NCI-H2029 (cell line): Measurements from ENCODE around the gene RIC8B.
"Not testable (repeated sequence)": the region's sequence is repeated elsewhere in the genome, so short reads cannot be mapped to it uniquely, and the experiment has no call there.

Experiments used
- DNase-seq: peaks from one replicate; lab custom pipeline; 2025; lab: John Stamatoyannopoulos, UW

RIC8B gene

DNA sequence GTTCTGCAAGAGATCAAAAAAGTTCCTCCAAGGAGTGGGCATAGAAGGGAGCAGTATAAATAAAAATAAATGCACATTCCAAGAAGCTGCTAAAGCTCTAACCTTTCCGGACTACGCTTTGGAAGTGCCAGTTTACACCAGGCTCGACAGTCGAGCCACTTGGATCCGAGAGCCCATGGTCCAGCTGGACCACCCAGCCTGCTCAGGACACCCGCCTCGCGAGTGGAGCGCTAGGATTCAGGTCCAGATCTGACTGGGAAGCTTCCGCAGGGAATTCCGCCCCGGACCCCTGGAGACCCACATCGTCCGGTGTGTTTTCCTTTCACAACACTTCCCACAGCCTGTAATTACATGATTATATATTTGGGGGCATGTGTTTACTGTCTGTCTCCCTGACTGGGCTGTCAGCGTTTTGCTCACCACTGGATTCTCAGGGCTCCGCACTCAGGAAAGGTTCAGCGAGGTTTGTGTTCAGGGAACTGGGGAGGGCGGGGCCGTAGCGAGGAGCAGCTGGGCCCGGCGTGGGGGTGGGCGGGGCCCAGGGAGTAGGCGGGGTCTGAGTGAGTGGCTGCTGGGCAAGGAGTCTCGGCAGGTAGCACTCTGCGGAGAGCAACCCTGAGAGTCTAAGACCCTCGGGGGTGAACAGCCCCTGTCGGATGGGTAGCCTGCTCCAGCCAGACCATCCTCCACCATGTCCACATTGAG is 128.9 kb downstream of the RIC8B start:
- DNase-seq = peak; percentile 65

DNA sequence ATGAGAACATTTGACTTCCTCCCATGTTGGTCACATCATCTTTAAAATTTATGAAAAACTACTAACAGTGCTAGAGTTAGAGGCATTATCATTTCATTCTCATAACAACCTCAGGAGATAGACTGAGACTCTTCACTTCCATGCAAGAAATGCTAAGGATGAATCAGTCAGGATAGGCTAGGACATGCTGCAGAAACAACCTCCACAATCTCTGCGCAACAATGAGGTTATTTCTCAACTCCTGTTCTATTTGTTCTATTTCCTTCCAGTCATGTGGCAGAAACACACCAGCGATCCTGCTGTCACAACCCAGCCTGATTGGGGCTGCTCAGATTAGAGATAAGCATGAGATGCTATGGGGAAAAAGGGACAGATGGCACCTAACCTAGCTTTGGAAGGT is 132.2 kb downstream of the RIC8B start:
- DNase-seq = no peak

DNA sequence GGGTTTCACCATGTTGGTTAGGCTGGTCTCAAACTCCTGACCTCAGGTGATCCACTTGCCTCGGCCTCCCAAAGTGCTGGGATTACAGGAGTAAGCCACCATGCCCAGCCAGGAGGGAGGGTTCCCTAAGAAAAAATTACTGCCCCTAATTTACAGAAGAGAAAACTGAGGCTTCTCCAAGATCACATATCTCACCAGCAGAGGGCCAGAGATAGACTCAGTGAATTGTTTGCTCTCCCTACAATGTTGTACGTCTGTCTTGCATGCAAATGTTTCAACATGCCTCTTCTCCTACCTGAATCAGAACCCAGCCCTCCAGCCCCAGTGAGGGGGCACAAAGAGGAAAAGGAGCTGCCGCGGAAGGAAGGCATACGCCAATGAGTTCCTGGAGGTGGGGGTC is 132.9 kb downstream of the RIC8B start:
- DNase-seq = no peak

DNA sequence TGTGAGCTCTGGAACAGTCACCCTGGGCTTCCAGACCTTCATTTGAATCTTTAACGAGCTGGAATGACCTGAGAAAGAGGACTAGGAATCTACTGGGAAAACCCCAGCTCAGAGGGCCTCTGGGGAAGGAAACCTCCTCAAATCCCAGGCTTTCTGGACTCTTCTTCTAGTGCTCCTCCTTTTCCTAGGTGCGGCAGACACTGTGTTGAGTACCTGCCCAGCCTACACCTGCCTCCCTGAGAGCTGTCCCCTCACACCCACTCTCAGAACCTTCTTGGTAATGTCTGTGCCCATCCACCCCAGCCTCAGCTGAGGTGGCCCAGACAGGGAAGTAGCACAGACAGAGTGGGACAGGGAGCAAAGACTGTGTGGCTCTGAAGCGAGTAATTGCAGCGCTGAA is 133.4 kb downstream of the RIC8B start:
- no peak for DNase-seq

DNA sequence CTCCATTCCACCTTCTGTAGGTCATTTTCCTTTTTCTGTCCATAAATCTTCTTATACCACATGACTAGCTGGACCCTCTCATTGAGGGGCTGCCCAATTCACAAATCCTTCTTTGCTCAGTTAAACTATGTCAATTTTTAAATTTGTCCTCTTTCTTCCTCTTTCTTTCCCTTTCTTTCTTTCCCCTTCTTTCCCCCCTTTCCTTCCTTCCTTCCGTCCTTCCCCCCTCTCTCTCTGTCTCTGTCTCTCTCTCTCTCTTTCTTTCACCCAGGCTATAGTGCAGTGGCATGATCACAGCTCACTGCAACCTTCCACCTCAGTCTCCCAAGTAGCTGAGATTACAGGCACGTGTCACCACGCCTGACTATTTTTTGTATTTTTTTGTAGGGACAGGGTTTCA is 134.1 kb downstream of the RIC8B start:
- no peak for DNase-seq

DNA sequence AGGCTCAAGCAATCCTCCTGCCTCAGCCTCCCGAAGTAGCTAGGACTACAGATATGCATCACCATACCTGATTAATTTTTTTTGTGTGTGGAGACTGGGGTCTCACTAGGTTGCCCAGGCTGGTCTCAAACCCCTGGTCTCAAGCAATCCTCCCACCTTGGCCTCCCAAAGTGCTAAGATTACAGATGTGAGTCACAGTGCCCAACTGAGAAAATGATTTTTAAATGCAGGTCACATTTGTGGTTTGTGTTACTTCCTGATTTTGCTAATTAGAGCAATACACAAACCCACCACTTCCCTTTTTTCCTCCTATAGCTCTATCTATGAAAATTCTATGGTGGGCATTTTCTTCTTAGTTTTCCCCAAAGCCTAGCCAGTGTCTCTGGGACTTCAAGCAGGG is 135.7 kb downstream of the RIC8B start:
- DNase-seq = no peak

DNA sequence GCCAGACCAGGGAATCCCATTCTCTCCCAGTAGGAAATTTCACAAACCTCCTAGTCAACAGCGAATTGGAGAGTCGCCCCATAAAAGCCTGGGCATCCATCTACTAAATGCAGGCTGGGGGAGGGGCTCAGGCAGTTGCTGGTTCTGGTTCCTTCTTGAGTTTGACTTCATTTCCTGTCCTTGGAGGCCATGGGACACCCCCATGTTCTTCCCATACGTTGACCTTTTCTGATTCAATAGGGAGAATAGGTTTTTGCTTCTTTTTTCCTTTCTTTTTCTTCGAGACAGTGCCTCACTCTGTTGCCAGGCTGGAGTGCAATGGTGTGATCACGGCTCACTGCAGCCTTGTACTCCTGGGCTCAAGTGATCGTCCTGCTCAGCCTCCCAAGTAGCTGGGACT is 137.1 kb downstream of the RIC8B start:
- no peak for DNase-seq

DNA sequence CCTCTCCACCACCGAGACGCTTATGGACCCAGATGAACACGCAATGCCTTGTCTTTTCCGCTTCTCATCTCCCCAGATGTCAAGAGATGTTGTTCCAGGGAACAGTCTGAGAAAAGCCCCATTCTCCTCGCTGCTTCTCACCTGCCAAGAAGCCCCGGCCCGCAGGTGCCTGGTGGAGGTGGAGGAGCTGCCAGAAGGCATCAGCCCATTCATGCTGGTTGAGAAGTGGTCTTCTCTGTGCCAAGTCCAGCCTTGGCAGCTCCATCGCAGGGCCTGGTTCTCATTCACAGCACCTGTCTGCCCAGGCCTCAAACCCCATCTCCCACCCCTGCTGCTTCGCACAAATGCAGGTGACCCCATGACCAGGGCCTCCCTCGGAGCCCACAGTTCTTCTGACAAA is 139.0 kb downstream of the RIC8B start:
- DNase-seq = no peak

DNA sequence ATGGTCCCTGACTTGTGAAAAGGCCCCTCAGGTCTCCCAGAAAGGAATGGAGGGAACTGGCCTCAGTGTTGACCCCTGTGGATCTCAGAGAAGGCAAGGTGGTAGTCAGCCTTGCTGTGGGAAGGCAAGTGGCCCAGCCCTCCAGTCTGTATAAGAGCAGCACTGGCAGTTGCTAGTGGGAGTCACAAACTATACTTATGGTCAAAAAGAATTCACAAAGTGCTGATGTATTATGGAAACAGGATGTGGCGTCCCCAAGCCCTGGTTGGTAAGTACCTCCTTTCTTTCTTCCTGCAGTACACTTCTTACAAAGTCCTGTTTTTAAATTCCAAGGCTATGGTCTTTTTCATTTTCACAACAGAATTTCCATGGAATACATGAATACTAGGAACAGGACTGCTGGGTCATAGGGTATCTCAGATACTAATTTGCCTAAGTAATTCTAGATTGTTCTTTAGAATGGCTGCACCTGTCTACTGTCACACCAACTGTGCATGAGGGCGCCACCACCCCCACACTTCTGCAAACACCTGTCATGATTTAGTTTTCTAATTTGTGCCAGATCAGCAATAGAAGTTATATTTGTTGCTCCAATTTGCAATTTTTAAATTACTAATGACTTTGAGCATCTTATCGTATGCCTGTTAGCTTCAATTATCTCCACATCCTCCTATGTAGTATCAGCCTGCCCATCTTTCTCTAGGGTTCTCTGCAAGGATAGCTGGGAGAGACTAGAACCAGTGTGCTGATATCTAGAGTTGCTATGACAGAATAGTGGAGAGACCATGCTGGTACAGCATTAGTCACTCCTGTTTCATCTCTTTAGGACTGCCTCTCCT is 140.5 kb downstream of the RIC8B start:
- DNase-seq = no peak

DNA sequence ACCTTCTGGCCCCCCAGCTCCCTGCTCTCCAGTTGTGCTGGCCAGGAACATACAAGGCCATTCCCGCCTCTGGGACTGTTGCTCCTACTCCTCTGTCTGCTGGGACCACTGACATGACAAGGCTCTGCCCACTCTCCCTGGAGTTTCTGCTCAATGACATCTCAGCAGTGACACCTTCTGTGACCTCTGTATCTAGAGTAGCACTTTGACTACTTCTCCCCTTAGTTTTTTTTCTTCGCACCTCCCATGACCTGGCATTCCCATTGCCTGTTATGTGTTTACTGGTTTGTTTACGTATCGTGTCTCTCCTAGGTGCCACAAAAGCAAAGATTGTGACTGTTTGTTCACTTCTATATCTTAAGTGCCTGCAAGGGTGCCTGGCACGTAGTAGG is 141.1 kb downstream of the RIC8B start:
- DNase-seq = no peak

DNA sequence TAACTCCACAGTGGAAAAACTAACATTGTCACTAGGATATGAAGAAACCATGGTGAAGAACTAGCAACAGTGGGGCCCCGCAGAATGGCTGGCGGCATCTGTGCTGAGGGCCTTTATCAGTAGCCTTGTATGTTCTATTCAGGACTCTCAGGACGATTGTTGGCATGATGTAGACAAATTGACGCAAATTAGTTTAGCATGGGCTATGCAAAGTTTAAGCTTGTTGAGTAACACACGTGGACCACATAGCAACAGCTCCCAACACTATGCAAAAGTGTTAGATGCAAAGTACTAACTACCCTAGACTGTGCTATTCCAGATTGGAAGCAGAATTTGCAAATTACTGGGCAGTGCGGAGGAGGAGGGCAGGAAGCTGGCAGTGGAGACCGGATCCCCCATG is 143.0 kb downstream of the RIC8B start:
- no peak for DNase-seq

DNA sequence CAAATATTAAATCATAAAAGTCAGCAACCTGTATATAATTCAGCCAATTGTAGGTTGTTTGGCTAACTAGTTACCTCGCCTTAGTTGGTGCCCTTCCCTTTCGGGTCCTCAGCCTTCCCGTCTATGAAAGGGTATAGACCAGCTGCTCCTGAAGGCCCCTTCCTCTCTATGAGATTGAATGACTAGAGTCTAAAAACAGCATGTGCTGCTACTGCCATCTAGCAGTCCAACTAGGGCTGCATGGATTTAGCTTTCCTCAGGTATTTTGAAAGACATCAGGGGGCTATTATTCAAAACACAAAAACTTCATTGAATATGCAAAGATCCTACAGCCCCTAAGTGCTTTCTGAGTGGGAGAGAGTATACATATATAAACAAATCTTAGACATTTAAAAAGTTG is 144.3 kb downstream of the RIC8B start:
- DNase-seq = peak; percentile 29

DNA sequence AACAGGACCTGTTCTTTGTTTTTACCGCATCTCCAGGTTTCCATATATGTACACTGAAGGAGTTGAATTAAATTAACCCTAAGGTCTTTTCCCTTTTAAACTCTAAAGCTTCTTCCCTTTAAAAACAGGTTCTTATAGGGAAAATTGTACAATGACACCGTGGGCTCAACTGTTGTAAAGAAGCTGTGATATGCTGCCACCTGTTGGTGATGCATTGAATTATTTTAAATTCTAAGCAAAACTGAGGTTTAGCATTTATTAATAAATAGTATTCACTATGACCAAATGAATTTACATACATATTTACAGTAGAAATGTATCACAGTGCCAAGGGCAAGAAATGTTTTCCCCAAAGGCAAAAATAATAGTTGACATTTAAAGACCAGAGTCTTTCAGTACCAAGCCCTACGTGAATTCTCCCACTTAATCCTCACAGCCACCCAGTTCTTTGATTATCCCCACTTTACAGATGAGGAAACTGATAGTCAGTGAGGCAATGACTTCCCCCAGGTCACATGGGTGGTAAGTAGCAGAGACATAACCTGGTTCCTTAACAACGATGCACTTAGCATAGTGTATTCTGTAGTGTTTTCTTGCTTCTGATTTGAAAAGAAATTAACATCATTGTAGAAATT is 145.5 kb downstream of the RIC8B start:
- DNase-seq = peak; percentile 52

DNA sequence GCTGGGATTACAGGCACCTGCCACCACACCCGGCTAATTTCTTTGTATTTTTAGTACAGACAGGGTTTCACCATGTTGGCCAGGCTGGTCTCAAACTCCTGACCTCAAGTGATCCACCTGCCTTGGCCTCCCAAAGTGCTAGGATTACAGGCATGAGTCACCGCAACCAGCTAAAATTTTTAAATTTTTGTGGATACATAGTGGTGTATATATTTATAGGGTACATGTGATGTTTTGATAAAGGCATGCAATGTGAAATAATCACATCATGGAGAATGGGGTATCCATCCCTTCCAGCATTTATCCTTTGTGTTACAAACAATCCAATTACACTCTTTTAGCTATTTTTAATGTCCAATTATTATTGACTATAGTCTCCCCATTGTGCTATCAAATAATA is 147.5 kb downstream of the RIC8B start:
- not testable (repeated sequence) for DNase-seq

DNA sequence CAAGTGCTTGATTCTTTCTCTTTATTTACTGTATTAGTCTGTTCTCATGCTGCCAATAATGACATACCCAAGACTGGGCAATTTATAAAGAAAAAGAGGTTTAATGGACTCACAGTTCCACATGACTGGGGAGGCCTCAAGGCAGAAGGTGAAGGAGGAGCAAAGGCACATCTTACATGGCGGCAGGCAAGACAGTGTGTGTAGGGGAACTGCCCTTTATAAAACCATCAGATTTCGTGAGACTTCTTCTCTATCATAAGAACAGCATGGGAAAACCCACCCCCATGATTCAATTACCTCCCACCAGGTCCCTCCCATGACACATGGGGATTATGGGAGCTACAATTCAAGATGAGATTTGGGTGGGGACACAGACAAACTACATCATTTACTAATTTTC is 149.1 kb downstream of the RIC8B start:
- DNase-seq = not testable (repeated sequence)

DNA sequence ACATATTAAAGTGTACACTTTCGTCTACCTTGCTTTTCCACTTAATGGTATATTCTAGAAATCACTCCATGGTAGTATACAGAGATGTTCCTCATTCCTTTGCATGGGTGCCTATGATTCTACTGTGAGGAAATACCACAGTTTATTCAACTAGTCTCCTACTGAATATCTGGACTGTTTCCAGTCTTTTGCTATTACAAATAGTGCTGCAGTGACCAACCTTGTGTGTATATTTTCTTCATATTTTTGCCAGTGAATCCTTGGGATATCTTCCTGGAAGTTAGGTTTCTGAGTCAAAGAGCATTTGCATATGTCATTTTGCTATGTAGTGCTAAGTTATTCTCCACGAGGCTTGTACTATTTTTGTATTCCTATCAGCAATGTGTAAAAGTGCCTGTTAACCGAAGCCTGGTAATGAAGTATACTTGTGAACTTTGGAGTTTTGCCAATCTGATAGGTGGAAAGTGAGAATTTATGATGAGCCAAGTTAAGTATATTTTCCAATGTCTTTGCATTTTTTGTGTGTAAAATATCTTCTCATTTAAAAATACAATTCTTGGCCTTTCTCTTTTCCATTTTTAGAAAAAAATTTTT is 149.9 kb downstream of the RIC8B start:
- peak; percentile 3 for DNase-seq

DNA sequence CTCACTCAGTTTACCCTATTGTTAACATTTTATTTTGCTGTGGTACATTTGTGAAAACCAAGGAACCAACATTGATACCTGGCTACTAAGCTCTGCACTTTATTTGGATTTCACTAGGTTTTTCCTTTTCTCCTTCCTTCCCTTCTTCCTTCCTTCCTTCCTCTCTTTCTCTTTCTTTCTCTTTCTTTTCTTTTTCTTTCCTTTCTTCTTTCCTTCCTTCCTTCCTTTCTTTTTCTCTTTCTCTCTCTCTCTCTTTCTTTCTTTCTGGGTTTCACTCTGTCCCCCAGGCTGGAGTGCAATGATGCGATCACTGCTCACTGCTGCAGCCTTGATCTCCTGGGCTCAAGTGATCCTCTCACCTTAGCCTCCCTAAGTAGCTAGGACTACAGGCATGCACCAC is 152.2 kb downstream of the RIC8B start:
- no peak for DNase-seq

DNA sequence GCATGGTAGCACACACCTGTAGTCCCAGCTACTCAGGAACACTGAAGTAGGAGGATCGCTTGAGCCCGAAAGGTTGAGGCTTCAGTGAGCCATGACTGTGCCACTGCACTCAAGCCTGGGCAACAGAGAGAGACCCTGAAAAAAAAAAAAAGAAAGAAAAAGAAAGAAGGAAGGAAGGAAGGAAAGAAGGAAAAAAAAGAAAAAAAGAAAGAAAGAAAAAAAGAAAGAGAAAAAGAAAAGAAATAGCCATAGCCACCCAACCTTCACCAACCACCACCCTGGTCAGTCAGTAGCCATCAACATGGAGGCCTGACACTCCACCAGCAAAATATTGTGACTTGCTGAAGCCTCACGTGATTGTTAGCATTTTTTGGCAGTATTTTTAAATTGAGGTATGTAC is 159.8 kb downstream of the RIC8B start:
- DNase-seq = no peak
